Neural progenitor cell (in vitro differentiated cells): ENCODE data around the gene MYO6. TPM values are rescaled to one million over a fixed set of nuclear protein-coding genes. Genes with fewer than 3 reads are reported as not detected.

ENCODE experiments used
- DNase-seq: peaks from one replicate; pipeline ENCODE4 v3.0.0-alpha.2; 2016; ENCODE audit warnings: low spot score
- H2AFZ ChIP-seq: fragments of 200-600 bp; sonication (generic); replicated peaks from 2 replicates; pipeline ENCODE4 v1.6.1; 2016; ENCODE audit warnings: antibody characterized with exemption
- H3F3A ChIP-seq: fragments of 200-600 bp; sonication (generic); 2 replicates; pipeline ENCODE4 v1.6.1; 2016; ENCODE audit warnings: antibody characterized with exemption, low read depth
- H3K27ac ChIP-seq: fragments of 200-600 bp; sonication (generic); 2 replicates; pipeline ENCODE4 v1.5.1; 2016; ENCODE audit warnings: mild to moderate bottlenecking
- H3K27me3 ChIP-seq: fragments of 200-600 bp; sonication (generic); 2 replicates; pipeline ENCODE4 v1.6.1; 2016; ENCODE audit warnings: mild to moderate bottlenecking, moderate library complexity
- H3K36me3 ChIP-seq: fragments of 200-600 bp; sonication (generic); 2 replicates; pipeline ENCODE4 v1.5.1; 2016
- H3K4me1 ChIP-seq: fragments of 200-600 bp; sonication (generic); 2 replicates; pipeline ENCODE4 v1.6.1; 2016; ENCODE audit warnings: mixed run types
- H3K4me2 ChIP-seq: fragments of 200-600 bp; sonication (generic); 2 replicates; pipeline ENCODE4 v1.6.1; 2016
- H3K4me3 ChIP-seq: fragments of 200-600 bp; sonication (generic); 2 replicates; pipeline ENCODE4 v1.5.1; 2016
- H3K79me2 ChIP-seq: fragments of 200-600 bp; sonication (generic); 2 replicates; pipeline ENCODE4 v1.6.1; 2016; ENCODE audit warnings: low read depth
- H3K9ac ChIP-seq: fragments of 200-600 bp; sonication (generic); 2 replicates; pipeline ENCODE4 v1.6.1; 2016
- H3K9me3 ChIP-seq: fragments of 200-600 bp; sonication (generic); 2 replicates; pipeline ENCODE4 v1.5.1; 2016; ENCODE audit warnings: low read depth
- H4K20me1 ChIP-seq: fragments of 200-600 bp; sonication (generic); 2 replicates; pipeline ENCODE4 v1.6.1; 2016; ENCODE audit warnings: low read depth
- H3K27ac Mint-ChIP-seq: 3 replicates; pipeline ENCODE4 v1.8.0; 2021; ENCODE audit warnings: mixed read lengths
- H3K27me3 Mint-ChIP-seq: 2 replicates; pipeline ENCODE4 v1.8.0; 2022; ENCODE audit warnings: low read depth, mild to moderate bottlenecking, inconsistent platforms, moderate library complexity, mixed read lengths; ENCODE audit not compliant: insufficient read depth
- H3K36me3 Mint-ChIP-seq: 3 replicates; pipeline ENCODE4 v1.8.0; 2021; ENCODE audit warnings: mixed read lengths
- H3K4me1 Mint-ChIP-seq: 3 replicates; pipeline ENCODE4 v1.8.0; 2021; ENCODE audit warnings: mixed read lengths
- H3K4me3 Mint-ChIP-seq: 3 replicates; pipeline ENCODE4 v1.8.0; 2021; ENCODE audit warnings: mild to moderate bottlenecking, moderate library complexity, mixed read lengths
- H3K9me3 Mint-ChIP-seq: 3 replicates; pipeline ENCODE4 v1.8.0; 2020; ENCODE audit warnings: mixed read lengths
- EZH2 ChIP-seq: fragments of 200-600 bp; sonication (generic); IDR thresholded peaks from 2 replicates; pipeline ENCODE4 v1.6.1; 2017; ENCODE audit warnings: antibody characterized with exemption, mild to moderate bottlenecking, moderate library complexity
- EZH2phosphoT487 ChIP-seq: fragments of 200-600 bp; sonication (generic); IDR thresholded peaks from 2 replicates; pipeline ENCODE4 v1.6.1; 2017; ENCODE audit warnings: antibody characterized with exemption
- total RNA-seq: library from RNA; depleted of rRNA; stranded (reverse); fragments of >200 nt; gene quantifications from 2 replicates; pipeline ENCODE4 v1.2.3, GENCODE V29; 2015; ENCODE audit warnings: low replicate concordance
- TF ChIP-seq, protein P1 (sequence below): fragments of 200-600 bp; sonication (generic); IDR thresholded peaks from 2 replicates; pipeline ENCODE4 v1.5.1; 2017; ENCODE audit warnings: antibody characterized with exemption, mild to moderate bottlenecking

The MYO6 gene
- total RNA-seq, 1 donor from 2014 or later: 23.0 TPM

- no peak for DNase-seq
- Mint-ChIP-seq H3K27ac (no peak overlapping the region), H3K27me3 (no peaks in the 10 kb centered on the region), H3K9me3 (no peaks in the 10 kb centered on the region), H3K4me1 (no peaks in the 10 kb centered on the region), H3K4me3 (no peak overlapping the region), H3K36me3 (no peaks in the 10 kb centered on the region)
- TF ChIP-seq, protein P1, sequence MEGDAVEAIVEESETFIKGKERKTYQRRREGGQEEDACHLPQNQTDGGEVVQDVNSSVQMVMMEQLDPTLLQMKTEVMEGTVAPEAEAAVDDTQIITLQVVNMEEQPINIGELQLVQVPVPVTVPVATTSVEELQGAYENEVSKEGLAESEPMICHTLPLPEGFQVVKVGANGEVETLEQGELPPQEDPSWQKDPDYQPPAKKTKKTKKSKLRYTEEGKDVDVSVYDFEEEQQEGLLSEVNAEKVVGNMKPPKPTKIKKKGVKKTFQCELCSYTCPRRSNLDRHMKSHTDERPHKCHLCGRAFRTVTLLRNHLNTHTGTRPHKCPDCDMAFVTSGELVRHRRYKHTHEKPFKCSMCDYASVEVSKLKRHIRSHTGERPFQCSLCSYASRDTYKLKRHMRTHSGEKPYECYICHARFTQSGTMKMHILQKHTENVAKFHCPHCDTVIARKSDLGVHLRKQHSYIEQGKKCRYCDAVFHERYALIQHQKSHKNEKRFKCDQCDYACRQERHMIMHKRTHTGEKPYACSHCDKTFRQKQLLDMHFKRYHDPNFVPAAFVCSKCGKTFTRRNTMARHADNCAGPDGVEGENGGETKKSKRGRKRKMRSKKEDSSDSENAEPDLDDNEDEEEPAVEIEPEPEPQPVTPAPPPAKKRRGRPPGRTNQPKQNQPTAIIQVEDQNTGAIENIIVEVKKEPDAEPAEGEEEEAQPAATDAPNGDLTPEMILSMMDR: no peak
- TF ChIP-seq EZH2 (no peak), EZH2phosphoT487 (no peak)
- no peaks in the 10 kb centered on the region for H3K4me1 ChIP-seq
- no peaks in the 10 kb centered on the region for H4K20me1 ChIP-seq
- no peak overlapping the region for H3K4me2 ChIP-seq
- H3K4me3 ChIP-seq: no peak overlapping the region
- no peaks in the 10 kb centered on the region for H3K9me3 ChIP-seq
- no peaks in the 10 kb centered on the region for H3F3A ChIP-seq
- peaks cover 3% of the 10 kb centered on the region for H3K36me3 ChIP-seq
- H3K27me3 ChIP-seq: no peaks in the 10 kb centered on the region
- H3K9ac ChIP-seq: no peak overlapping the region
- no peaks in the 10 kb centered on the region for H3K79me2 ChIP-seq
- no peak overlapping the region for H2AFZ ChIP-seq
- no peak overlapping the region for H3K27ac ChIP-seq
These were observed 37.1 kb downstream of the MYO6 start for GRCh38 chr6:75786152-75786551.

GRCh38 chr6:75788894-75789293 lies 39.9 kb downstream of the MYO6 start:
- DNase-seq: no peak
- H3K4me3 ChIP-seq: no peak overlapping the region
- no peak overlapping the region for H3K4me3 Mint-ChIP-seq
- H3K36me3 ChIP-seq: peaks cover 3% of the 10 kb centered on the region
- no peaks in the 10 kb centered on the region for H3K9me3 ChIP-seq
- no peaks in the 10 kb centered on the region for H3K9me3 Mint-ChIP-seq
- no peaks in the 10 kb centered on the region for H4K20me1 ChIP-seq
- H3F3A ChIP-seq: peaks cover 4% of the 10 kb centered on the region
- no peak for TF ChIP-seq EZH2phosphoT487
- TF ChIP-seq, protein P1: no peak
- no peak for TF ChIP-seq EZH2
- no peaks in the 10 kb centered on the region for H3K79me2 ChIP-seq
- no peaks in the 10 kb centered on the region for H3K27me3 Mint-ChIP-seq
- H3K36me3 Mint-ChIP-seq: no peaks in the 10 kb centered on the region
- no peak overlapping the region for H3K27ac ChIP-seq
- H2AFZ ChIP-seq: no peak overlapping the region
- no peaks in the 10 kb centered on the region for H3K27me3 ChIP-seq
- H3K4me1 ChIP-seq: no peaks in the 10 kb centered on the region
- H3K27ac Mint-ChIP-seq: no peak overlapping the region
- H3K9ac ChIP-seq: no peak overlapping the region
- H3K4me1 Mint-ChIP-seq: no peaks in the 10 kb centered on the region
- no peak overlapping the region for H3K4me2 ChIP-seq

DNA sequence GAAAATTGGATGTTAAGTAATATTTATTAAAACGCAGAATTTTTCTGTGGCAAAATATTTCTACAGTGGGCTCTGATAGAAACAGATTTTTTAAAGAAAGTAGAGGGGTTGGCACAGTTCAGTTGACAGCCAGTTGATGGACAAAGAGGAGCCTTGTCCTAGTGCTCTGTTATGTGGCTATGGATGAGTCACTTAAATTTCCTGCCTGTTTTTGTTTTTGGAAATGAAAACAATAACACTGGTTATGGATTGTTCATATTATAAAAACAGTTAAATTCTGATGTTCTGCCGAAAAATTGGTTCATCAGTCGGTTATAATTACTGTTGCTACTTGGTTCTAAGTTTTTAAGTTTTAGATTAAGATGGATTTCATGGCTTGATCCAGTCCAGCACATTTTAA lies 42.8 kb downstream of the MYO6 start:
- H3K27me3 Mint-ChIP-seq: no peaks in the 10 kb centered on the region
- H3K36me3 ChIP-seq: peaks cover 3% of the 10 kb centered on the region
- peaks cover 15% of the 10 kb centered on the region for H3K4me1 Mint-ChIP-seq

More for the DNA sequence above, 42.8 kb downstream of the MYO6 start:
- TF ChIP-seq, protein P1: no peak
- no peak for TF ChIP-seq EZH2
- no peak for TF ChIP-seq EZH2phosphoT487
- Histone ChIP-seq H3K4me2 (no peak overlapping the region), H3K9me3 (no peaks in the 10 kb centered on the region), H2AFZ (no peak overlapping the region), H3F3A (peaks cover 8% of the 10 kb centered on the region), H3K27me3 (no peaks in the 10 kb centered on the region), H4K20me1 (peaks cover 4% of the 10 kb centered on the region), H3K79me2 (peaks cover 11% of the 10 kb centered on the region), H3K4me3 (no peak overlapping the region), H3K4me1 (peaks cover 11% of the 10 kb centered on the region), H3K9ac (no peak overlapping the region), H3K27ac (no peak overlapping the region)
- no peak for DNase-seq
- Mint-ChIP-seq H3K9me3 (no peaks in the 10 kb centered on the region), H3K27ac (no peak overlapping the region), H3K4me3 (no peak overlapping the region), H3K36me3 (no peaks in the 10 kb centered on the region)
